Right lobe of liver (tissue), 4 donors: ENCODE data around the gene PMEPA1.

ENCODE experiments used
- CTCF ChIP-seq, 4 donors: fragments of 200-600 bp in 3 of 4; fragments of 450-650 bp in 1 of 4; IDR thresholded peaks; one replicate each; pipeline versions ENCODE4 v1.5.1 to v1.8.0; 2016 to 2022; ENCODE audit warnings: antibody characterized with exemption in 4 of 4, mild to moderate bottlenecking in 2 of 4
- POLR2A ChIP-seq: fragments of 450-650 bp; IDR thresholded peaks from one replicate; pipeline ENCODE4 v1.6.1; 2017; ENCODE audit warnings: antibody characterized with exemption, mild to moderate bottlenecking
- donor health status: DM: no; HTN: no; CAD: no.
- donor health status: DM: no; HTN: no; CAD: no.
- donor health status: DM: no; HTN: yes; CAD: no.

DNA sequence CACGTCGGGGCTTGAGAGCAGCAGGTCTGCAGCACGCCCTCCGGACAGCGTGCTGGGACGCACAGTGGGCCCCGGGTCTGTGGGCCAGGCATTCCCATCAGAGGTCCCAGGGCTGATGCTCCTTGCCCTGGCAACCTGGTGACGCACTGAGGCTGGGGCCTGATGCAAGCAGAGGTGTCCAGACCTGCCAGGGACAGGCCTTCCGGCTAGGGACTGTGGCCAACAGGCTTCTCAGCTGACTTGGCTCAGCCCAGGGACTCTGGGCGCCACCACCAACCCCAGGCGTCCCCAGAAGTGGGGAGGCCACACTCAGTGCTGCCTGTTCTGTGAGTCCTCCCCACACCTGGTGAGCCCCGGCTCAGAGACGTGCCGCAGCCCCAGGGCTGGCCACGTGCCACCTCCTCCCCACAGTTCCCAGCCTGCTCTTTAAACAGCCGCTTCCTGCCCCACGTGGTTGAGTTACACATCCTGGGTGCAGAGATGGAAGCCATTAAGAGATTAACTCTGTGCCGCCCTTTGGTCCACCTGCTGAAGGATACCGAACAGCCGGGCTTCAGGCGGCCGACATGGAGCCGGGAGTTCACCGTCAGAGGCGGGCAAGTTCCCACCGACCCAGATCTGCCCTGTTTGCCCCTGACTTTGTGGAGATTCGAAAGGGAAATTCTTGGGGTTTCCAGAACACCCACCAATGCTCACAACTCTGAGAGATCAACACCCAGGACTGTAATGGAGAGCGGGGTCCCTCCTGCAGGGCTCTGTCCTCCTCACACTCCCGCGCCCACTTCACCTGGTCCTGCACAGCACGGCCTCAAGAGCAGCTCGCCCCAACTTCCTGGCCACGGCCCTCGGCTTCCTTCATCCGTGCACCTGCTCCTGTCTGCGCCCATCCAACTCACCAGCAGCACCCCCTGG lies 52.0 kb downstream of the PMEPA1 start:
- TF ChIP-seq POLR2A (no peak), CTCF (IDR thresholded peaks at IDR 0.05) (no peak)
